WTC11 (cell line): ENCODE measurements around the gene EXOC3L4. TPM values are rescaled to one million over a fixed set of nuclear protein-coding genes. Genes with fewer than 3 reads are reported as not detected.
"Not testable (repeated sequence)": the region's sequence is repeated elsewhere in the genome, so short reads cannot be mapped to it uniquely, and the experiment has no call there.

Experiments
- ATAC-seq: fragments of 200-7000 bp; cut with Tn5 transposase; 2 replicates; pipeline ENCODE4 v1.10.0; 2021; ENCODE audit warnings: mild to moderate bottlenecking, moderate library complexity
- CTCF ChIA-PET: fragments of 300-600 bp; sonication (Branson Sonifier 250); formaldehyde crosslinking; loops from one replicate; lab custom pipeline; 2021; ENCODE audit warnings: antibody characterized with exemption; lab: Charles Lee
- POLR2A ChIA-PET: fragments of 350-600 bp; sonication (Branson Sonifier 250); formaldehyde crosslinking; loops from one replicate; lab custom pipeline; 2021; ENCODE audit warnings: antibody characterized with exemption; lab: Charles Lee
- DNase-seq: peaks from one replicate; pipeline ENCODE4 v3.0.0; 2021; ENCODE audit warnings: low spot score
- H3K27ac Mint-ChIP-seq: 2 replicates; pipeline ENCODE4 v1.8.0; 2021; ENCODE audit warnings: mixed read lengths
- H3K27me3 Mint-ChIP-seq: 2 replicates; pipeline ENCODE4 v1.8.0; 2021; ENCODE audit warnings: low read depth, mild to moderate bottlenecking, moderate library complexity, mixed read lengths
- H3K36me3 Mint-ChIP-seq: 2 replicates; pipeline ENCODE4 v1.8.0; 2021; ENCODE audit warnings: mixed read lengths
- H3K4me1 Mint-ChIP-seq: 2 replicates; pipeline ENCODE4 v1.8.0; 2022; ENCODE audit warnings: mixed read lengths
- H3K4me3 Mint-ChIP-seq: 2 replicates; pipeline ENCODE4 v1.8.0; 2021; ENCODE audit warnings: mild to moderate bottlenecking, moderate library complexity, mixed read lengths
- H3K9me3 Mint-ChIP-seq: 2 replicates; pipeline ENCODE4 v1.8.0; 2021; ENCODE audit warnings: mixed read lengths
- ATF1 ChIP-seq: sonication (generic); formaldehyde crosslinking; IDR thresholded peaks from 2 replicates; pipeline ENCODE4 v1.8.1; 2023; ENCODE audit warnings: mild to moderate bottlenecking, moderate library complexity, missing genetic modification reagents
- ELF4 ChIP-seq: sonication (generic); formaldehyde crosslinking; IDR thresholded peaks from 2 replicates; pipeline ENCODE4 v1.8.1; 2022; ENCODE audit warnings: low read depth, mild to moderate bottlenecking, moderate library complexity, missing genetic modification reagents
- IRF2 ChIP-seq: sonication (generic); formaldehyde crosslinking; IDR thresholded peaks from 2 replicates; pipeline ENCODE4 v1.8.0; 2022; ENCODE audit warnings: low read depth, missing genetic modification reagents, borderline replicate concordance
- JAZF1 ChIP-seq: fragments of 250-450 bp; sonication (Bioruptor Pico); IDR thresholded peaks from 2 replicates; pipeline ENCODE4 v1.9.0; 2021; ENCODE audit warnings: moderate library complexity, mild to moderate bottlenecking, inconsistent platforms
- SP1 ChIP-seq: sonication (generic); formaldehyde crosslinking; conservative IDR thresholded peaks from 2 replicates; pipeline ENCODE4 v1.8.1; 2022; ENCODE audit warnings: missing genetic modification reagents
- ZNF263 ChIP-seq: sonication (generic); formaldehyde crosslinking; IDR thresholded peaks from 2 replicates; pipeline ENCODE4 v1.8.1; 2022; ENCODE audit warnings: low read depth, mild to moderate bottlenecking, moderate library complexity, missing genetic modification reagents
- total RNA-seq: library from RNA; stranded (reverse); gene quantifications from 3 replicates; pipeline ENCODE4 v1.2.3, GENCODE V29; 2021
- TF ChIP-seq, protein P1 (sequence below): fragments of 250-450 bp; sonication (Bioruptor Pico); conservative IDR thresholded peaks from 2 replicates; pipeline ENCODE4 v1.9.0; 2021; ENCODE audit warnings: mild to moderate bottlenecking
- TF ChIP-seq, protein P2 (sequence below): sonication (generic); formaldehyde crosslinking; IDR thresholded peaks from 2 replicates; pipeline ENCODE4 v1.8.0; 2022; ENCODE audit warnings: mild to moderate bottlenecking, missing genetic modification reagents
- TF ChIP-seq, protein P3 (sequence below): fragments of 250-450 bp; sonication (Bioruptor Pico); IDR thresholded peaks from 2 replicates; pipeline ENCODE4 v1.9.0; 2021; ENCODE audit warnings: mild to moderate bottlenecking, borderline replicate concordance
- TF ChIP-seq, protein P4 (sequence below): sonication (generic); formaldehyde crosslinking; IDR thresholded peaks from 2 replicates; pipeline ENCODE4 v1.8.1; 2023; ENCODE audit warnings: mild to moderate bottlenecking, missing genetic modification reagents

The EXOC3L4 gene
- total RNA-seq, 1 experiment from 2014 or later = 0.42 TPM

DNA sequence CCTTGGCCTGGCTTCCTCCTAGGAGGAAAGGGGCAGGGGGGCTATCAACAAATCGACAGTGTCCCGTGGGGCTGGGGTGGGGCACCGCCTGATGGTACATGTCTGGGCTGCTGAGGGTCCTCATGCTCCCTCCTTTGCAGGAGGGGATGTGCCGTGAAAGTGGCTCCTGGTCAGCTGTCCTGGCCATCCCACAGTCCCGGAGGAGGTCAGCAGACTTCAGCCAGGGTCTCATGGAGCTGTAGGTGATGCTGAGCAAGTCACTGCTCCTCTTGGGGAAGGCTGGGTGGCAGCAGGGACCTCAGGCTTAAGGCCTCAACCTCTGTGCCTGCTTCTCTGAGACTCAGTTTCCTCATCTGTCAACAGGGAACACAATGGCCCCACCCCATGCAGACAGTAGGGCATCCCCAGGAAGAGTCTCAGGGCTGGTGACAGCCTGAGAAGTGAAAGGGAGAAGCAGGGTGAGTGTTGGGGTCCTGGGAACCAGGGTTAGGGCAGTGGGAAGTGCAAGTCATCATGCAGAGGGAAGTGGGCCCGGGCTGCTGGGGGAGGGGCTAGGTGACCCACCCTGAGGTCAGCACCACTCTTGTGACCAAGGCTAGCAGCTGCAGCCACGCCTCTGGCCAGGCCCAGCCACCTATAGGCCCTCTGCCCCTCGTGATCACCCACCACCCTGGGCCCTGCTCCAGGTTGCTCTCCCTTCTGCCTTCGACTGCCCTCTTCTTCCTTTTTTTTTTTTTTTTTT, 24.3 kb downstream of the EXOC3L4 start (continued):
- TF ChIP-seq, protein P1, sequence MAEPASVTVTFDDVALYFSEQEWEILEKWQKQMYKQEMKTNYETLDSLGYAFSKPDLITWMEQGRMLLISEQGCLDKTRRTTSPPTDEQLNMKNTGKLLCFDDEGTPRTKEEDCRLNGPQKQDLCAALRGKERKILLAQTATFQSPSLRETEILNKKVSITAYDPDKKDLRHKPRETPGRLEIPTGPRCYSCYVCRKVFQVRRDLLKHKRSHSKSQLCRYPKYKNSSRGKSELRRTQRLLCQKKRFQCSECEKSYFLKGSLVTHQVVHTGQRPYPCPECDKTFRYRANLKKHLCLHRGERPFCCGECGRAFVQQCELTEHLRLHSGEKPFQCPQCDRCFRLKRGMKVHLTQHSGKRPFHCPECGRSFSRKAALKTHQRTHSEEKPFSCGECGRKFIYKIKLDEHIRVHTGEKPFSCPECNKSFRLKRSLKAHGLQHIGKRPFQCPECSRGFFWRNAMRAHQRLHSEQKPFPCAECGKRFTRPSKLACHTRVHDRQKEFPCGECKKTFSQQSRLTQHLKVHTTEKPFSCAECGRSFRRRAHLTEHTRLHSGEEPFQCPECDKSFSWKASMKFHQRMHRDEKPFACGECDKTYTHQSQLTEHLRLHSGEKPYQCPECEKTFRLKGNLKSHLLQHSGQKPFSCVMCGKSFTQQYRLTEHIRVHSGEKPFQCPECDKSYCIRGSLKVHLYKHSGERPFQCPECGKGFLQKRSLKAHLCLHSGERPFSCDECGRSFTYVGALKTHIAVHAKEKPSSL (CRISPR knock-in tag) = no peak
- TF ChIP-seq, protein P2, sequence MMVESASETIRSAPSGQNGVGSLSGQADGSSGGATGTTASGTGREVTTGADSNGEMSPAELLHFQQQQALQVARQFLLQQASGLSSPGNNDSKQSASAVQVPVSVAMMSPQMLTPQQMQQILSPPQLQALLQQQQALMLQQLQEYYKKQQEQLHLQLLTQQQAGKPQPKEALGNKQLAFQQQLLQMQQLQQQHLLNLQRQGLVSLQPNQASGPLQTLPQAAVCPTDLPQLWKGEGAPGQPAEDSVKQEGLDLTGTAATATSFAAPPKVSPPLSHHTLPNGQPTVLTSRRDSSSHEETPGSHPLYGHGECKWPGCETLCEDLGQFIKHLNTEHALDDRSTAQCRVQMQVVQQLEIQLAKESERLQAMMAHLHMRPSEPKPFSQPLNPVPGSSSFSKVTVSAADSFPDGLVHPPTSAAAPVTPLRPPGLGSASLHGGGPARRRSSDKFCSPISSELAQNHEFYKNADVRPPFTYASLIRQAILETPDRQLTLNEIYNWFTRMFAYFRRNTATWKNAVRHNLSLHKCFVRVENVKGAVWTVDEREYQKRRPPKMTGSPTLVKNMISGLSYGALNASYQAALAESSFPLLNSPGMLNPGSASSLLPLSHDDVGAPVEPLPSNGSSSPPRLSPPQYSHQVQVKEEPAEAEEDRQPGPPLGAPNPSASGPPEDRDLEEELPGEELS (CRISPR knock-in tag) = no peak
- TF ChIP-seq ELF4 (CRISPR knock-in tag) = no peak
- no peak for TF ChIP-seq JAZF1 (CRISPR knock-in tag)
- no peak for TF ChIP-seq ATF1 (CRISPR knock-in tag)
- no peak for TF ChIP-seq SP1 (CRISPR knock-in tag)
- no peak for TF ChIP-seq IRF2 (CRISPR knock-in tag)
- TF ChIP-seq, all 79 proteins: peak for 0

DNA sequence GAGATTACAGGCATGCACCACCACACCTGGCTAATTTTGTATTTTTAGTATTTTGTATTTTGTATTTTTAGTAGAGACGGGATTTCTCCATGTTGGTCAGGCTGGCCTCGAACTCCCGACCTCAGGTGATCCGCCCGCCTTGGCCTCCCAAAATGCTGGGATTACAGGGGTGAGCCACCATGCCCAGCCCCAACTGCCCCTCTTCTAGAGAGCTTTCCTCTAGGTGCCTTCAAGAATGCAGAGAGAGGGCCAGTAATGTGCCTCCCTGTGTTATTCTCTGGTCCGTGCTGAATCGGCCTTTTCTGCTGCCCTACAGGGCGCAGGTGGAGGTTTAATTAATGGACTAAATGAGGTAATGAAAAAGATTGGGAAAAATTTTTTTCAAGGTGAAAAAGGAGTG, 25.0 kb downstream of the EXOC3L4 start:
- peaks cover 13% of the 10 kb centered on the region for H3K4me1 Mint-ChIP-seq
- H3K27me3 Mint-ChIP-seq, H3K4me3 Mint-ChIP-seq, POLR2A ChIA-PET, H3K9me3 Mint-ChIP-seq, DNase-seq, ATAC-seq, H3K36me3 Mint-ChIP-seq, H3K27ac Mint-ChIP-seq: not testable (repeated sequence)
- CTCF ChIA-PET = interaction anchor here (3.1 kb wide), 1 partner anchor 14 kb away, joined by 27 read pairs; no protein-coding TSS in a partner anchor

DNA sequence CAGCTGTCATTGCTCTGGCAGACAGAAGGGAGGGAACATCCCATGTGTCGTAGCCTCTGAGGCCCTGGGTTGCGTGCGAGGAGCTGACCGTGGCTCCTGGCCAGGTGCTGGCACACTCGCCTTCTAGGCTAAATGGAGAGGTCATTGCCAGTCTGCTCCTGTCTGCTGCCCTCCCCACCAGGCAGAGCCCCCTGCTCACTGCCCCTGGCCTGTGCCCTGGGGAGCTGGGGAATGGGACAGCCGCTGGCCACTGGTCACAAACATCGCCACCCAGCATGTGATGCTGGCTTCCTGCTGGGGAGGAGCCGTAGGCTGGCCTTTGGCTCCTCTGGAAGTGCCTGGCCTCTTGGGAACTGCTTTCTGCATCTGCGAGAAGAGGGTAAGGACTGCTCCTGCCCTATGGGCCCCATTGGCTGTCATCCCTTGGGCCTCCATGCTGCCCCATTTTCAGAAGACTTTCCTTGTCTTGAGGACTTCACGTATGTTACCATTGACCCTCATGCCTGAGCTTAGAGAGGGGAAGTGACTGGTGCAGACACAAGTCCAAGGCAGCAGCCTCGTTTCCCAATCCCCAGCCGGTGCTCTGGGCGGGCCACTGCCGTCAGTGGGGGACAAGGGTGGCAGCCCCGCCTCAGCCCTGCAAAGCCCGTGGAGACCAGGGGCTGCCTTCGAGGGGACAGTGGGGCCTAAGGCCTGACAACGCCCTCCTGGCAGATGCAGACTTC, 26.8 kb downstream of the EXOC3L4 start:
- POLR2A ChIA-PET = no interaction called here
- ATAC-seq = no peak
- peaks cover 15% of the 10 kb centered on the region for H3K4me1 Mint-ChIP-seq
- CTCF ChIA-PET = interaction anchor here (1.0 to 1.6 kb wide), 4 partner anchors 16 to 68 kb away, joined by 3 to 12 read pairs (median 4); no protein-coding TSS in a partner anchor
- no peak overlapping the region for H3K27ac Mint-ChIP-seq
- H3K27me3 Mint-ChIP-seq = peaks cover 24% of the 10 kb centered on the region
- 0 out of 2 replicates have a peak overlapping the region, but pooled peaks have one; percentile 10 for H3K4me3 Mint-ChIP-seq
- H3K9me3 Mint-ChIP-seq = no peaks in the 10 kb centered on the region
- TF ChIP-seq, protein P3, sequence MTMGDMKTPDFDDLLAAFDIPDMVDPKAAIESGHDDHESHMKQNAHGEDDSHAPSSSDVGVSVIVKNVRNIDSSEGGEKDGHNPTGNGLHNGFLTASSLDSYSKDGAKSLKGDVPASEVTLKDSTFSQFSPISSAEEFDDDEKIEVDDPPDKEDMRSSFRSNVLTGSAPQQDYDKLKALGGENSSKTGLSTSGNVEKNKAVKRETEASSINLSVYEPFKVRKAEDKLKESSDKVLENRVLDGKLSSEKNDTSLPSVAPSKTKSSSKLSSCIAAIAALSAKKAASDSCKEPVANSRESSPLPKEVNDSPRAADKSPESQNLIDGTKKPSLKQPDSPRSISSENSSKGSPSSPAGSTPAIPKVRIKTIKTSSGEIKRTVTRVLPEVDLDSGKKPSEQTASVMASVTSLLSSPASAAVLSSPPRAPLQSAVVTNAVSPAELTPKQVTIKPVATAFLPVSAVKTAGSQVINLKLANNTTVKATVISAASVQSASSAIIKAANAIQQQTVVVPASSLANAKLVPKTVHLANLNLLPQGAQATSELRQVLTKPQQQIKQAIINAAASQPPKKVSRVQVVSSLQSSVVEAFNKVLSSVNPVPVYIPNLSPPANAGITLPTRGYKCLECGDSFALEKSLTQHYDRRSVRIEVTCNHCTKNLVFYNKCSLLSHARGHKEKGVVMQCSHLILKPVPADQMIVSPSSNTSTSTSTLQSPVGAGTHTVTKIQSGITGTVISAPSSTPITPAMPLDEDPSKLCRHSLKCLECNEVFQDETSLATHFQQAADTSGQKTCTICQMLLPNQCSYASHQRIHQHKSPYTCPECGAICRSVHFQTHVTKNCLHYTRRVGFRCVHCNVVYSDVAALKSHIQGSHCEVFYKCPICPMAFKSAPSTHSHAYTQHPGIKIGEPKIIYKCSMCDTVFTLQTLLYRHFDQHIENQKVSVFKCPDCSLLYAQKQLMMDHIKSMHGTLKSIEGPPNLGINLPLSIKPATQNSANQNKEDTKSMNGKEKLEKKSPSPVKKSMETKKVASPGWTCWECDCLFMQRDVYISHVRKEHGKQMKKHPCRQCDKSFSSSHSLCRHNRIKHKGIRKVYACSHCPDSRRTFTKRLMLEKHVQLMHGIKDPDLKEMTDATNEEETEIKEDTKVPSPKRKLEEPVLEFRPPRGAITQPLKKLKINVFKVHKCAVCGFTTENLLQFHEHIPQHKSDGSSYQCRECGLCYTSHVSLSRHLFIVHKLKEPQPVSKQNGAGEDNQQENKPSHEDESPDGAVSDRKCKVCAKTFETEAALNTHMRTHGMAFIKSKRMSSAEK (CRISPR knock-in tag) = no peak
- TF ChIP-seq, protein P4, sequence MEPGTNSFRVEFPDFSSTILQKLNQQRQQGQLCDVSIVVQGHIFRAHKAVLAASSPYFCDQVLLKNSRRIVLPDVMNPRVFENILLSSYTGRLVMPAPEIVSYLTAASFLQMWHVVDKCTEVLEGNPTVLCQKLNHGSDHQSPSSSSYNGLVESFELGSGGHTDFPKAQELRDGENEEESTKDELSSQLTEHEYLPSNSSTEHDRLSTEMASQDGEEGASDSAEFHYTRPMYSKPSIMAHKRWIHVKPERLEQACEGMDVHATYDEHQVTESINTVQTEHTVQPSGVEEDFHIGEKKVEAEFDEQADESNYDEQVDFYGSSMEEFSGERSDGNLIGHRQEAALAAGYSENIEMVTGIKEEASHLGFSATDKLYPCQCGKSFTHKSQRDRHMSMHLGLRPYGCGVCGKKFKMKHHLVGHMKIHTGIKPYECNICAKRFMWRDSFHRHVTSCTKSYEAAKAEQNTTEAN (CRISPR knock-in tag) = 0 out of 2 replicates have a peak, but pooled peaks have one; percentile 3
- TF ChIP-seq ZNF263 (CRISPR knock-in tag) = no peak
- no peak for DNase-seq
- H3K36me3 Mint-ChIP-seq = no peaks in the 10 kb centered on the region
